ENCODE results near the gene NR3C1.

Gene NR3C1

GRCh38 chr5:143251190-143251589, 152.3 kb downstream of the NR3C1 start:
- DNase-seq = no peak

GRCh38 chr5:143249851-143250250, 153.6 kb downstream of the NR3C1 start:
- no peak for DNase-seq

GRCh38 chr5:143248822-143249579, 154.5 kb downstream of the NR3C1 start:
- no peak for DNase-seq

- no peak for DNase-seq
Measured at GRCh38 chr5:143248391-143248790, 155.1 kb downstream of the NR3C1 start.

- no peak for DNase-seq
Measured at GRCh38 chr5:143247134-143247815, 156.2 kb downstream of the NR3C1 start.

GRCh38 chr5:143245929-143246561, 157.4 kb downstream of the NR3C1 start:
- no peak for DNase-seq

- no peak for DNase-seq
Measured at GRCh38 chr5:143244990-143245389, 158.5 kb downstream of the NR3C1 start.

- no peak for DNase-seq
Measured at GRCh38 chr5:143244000-143244736, 159.3 kb downstream of the NR3C1 start.

GRCh38 chr5:143243103-143243502, 160.4 kb downstream of the NR3C1 start:
- DNase-seq = no peak

- DNase-seq = no peak
Measured at GRCh38 chr5:143241892-143242291, 161.6 kb downstream of the NR3C1 start.

GRCh38 chr5:143239882-143240518, 163.5 kb downstream of the NR3C1 start:
- DNase-seq = no peak

- no peak for DNase-seq
Measured at GRCh38 chr5:143238620-143239019, 164.9 kb downstream of the NR3C1 start.

GRCh38 chr5:143237664-143238063, 165.8 kb downstream of the NR3C1 start:
- DNase-seq = no peak

- no peak for DNase-seq
Measured at GRCh38 chr5:143236682-143237081, 166.8 kb downstream of the NR3C1 start.

GRCh38 chr5:143235423-143235822, 168.1 kb downstream of the NR3C1 start:
- DNase-seq = no peak

GRCh38 chr5:143234162-143234842, 169.2 kb downstream of the NR3C1 start:
- no peak for DNase-seq

- DNase-seq = no peak
Measured at GRCh38 chr5:143233031-143233430, 170.5 kb downstream of the NR3C1 start.

- no peak for DNase-seq
Measured at GRCh38 chr5:143231973-143232812, 171.3 kb downstream of the NR3C1 start.

GRCh38 chr5:143231416-143231815, 172.1 kb downstream of the NR3C1 start:
- no peak for DNase-seq

GRCh38 chr5:143230676-143230996, 172.8 kb downstream of the NR3C1 start:
- DNase-seq = no peak
